Neural progenitor cell (in vitro differentiated cells): ENCODE measurements around the gene RUNX3.

Experiments
- EZH2 ChIP-seq: fragments of 200-600 bp; sonication (generic); IDR thresholded peaks from 2 replicates; pipeline ENCODE4 v1.6.1; 2017; ENCODE audit warnings: antibody characterized with exemption, mild to moderate bottlenecking, moderate library complexity
- TF ChIP-seq, protein P1 (sequence below): fragments of 200-600 bp; sonication (generic); IDR thresholded peaks from 2 replicates; pipeline ENCODE4 v1.5.1; 2017; ENCODE audit warnings: antibody characterized with exemption, mild to moderate bottlenecking

DNA sequence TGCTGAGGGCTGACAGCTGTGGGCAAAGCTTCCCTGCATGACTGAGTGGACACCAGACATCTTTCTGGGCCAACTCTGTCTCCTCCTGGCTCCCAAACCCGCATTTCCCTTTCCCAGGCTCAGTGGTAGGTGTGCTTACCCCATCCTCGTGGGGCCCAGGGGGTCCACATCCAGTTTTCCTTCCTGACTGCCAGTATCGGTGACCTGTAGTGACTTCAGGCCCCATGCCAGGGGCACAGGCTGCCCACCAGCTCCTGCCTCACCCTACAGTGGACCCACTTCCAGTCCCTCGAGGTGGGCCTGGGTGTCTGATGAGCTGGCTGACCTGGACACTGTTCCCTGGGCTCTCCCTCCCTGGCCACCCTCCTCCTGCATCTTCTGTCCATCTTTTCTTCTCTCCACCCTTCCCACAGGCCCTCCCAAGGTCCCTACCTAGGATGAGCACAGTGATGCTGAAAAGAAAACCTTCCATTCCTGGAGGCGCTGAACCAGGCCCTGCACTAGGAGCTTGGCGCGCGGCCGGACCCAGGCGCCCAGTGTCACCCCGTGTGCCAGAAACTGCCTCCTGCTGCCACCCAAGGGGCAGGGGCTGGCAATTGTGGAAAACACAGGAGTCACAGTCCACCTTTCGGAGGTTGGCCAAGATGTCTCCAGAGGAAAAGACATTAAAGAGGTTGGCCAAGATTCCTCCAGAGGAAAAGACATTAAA is 67.1 kb downstream of the RUNX3 start:
- TF ChIP-seq, protein P1, sequence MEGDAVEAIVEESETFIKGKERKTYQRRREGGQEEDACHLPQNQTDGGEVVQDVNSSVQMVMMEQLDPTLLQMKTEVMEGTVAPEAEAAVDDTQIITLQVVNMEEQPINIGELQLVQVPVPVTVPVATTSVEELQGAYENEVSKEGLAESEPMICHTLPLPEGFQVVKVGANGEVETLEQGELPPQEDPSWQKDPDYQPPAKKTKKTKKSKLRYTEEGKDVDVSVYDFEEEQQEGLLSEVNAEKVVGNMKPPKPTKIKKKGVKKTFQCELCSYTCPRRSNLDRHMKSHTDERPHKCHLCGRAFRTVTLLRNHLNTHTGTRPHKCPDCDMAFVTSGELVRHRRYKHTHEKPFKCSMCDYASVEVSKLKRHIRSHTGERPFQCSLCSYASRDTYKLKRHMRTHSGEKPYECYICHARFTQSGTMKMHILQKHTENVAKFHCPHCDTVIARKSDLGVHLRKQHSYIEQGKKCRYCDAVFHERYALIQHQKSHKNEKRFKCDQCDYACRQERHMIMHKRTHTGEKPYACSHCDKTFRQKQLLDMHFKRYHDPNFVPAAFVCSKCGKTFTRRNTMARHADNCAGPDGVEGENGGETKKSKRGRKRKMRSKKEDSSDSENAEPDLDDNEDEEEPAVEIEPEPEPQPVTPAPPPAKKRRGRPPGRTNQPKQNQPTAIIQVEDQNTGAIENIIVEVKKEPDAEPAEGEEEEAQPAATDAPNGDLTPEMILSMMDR: no peak
- TF ChIP-seq EZH2: no peak
